ENCODE results near the gene SPRED2.
"Not testable (repeated sequence)": the region's sequence is repeated elsewhere in the genome, so short reads cannot be mapped to it uniquely, and the experiment has no call there.

GRCh38 chr2:65338830-65339495, 93.4 kb downstream of the SPRED2 start:
- not testable (repeated sequence) for TF ChIP-seq YY1 (IDR thresholded peaks at IDR 0.05; ENCODE audit: insufficient read depth, insufficient read length); ZNF274 (IDR thresholded peaks at IDR 0.05; ENCODE audit: low read depth, low read length)
